GM12872 (cell line): ENCODE results near the gene AOX1.

Experiments used
- CTCF ChIP-seq: IDR thresholded peaks from 3 replicates; pipeline ENCODE4 v1.5.1; 2011; ENCODE audit warnings: low read depth, mild to moderate bottlenecking, low read length, moderate library complexity; ENCODE audit not compliant: insufficient read depth

AOX1 gene

GRCh38 chr2:200592406-200593075 is 6.7 kb downstream of the AOX1 start:
- TF ChIP-seq CTCF, result no peak

GRCh38 chr2:200593905-200594304 is 8.1 kb downstream of the AOX1 start:
- TF ChIP-seq CTCF, result no peak

- TF ChIP-seq CTCF, result no peak
Observed at GRCh38 chr2:200595913-200596312, 10.1 kb downstream of the AOX1 start.

- TF ChIP-seq CTCF, result no peak
Observed at GRCh38 chr2:200596774-200597570, 11.2 kb downstream of the AOX1 start.

- no peak for TF ChIP-seq CTCF
Observed at GRCh38 chr2:200599206-200599605, 13.4 kb downstream of the AOX1 start.

GRCh38 chr2:200600549-200601225 is 14.9 kb downstream of the AOX1 start:
- no peak for TF ChIP-seq CTCF

GRCh38 chr2:200602584-200602983 is 16.8 kb downstream of the AOX1 start:
- TF ChIP-seq CTCF, result no peak
